Endothelial cell of umbilical vein (primary cell): Measurements from ENCODE around the gene POU2AF3.

ENCODE experiments used
- CTCF ChIP-seq, 2 donors: IDR thresholded peaks; 1 replicate in 1 of 2; 2 replicates in 1 of 2; pipeline ENCODE4 v1.5.1; 2011; ENCODE audit warnings: low read length in 2 of 2, mild to moderate bottlenecking in 2 of 2, moderate library complexity in 2 of 2, control low read depth in 1 of 2, inconsistent platforms in 1 of 2, low read depth in 1 of 2; ENCODE audit not compliant: insufficient read depth in 1 of 2; ENCODE audit errors: extremely low read depth in 1 of 2
- POLR2A ChIP-seq: IDR thresholded peaks from 2 replicates; pipeline ENCODE4 v1.6.1; 2012; ENCODE audit warnings: low read depth, mild to moderate bottlenecking, control low read depth, low read length

DNA sequence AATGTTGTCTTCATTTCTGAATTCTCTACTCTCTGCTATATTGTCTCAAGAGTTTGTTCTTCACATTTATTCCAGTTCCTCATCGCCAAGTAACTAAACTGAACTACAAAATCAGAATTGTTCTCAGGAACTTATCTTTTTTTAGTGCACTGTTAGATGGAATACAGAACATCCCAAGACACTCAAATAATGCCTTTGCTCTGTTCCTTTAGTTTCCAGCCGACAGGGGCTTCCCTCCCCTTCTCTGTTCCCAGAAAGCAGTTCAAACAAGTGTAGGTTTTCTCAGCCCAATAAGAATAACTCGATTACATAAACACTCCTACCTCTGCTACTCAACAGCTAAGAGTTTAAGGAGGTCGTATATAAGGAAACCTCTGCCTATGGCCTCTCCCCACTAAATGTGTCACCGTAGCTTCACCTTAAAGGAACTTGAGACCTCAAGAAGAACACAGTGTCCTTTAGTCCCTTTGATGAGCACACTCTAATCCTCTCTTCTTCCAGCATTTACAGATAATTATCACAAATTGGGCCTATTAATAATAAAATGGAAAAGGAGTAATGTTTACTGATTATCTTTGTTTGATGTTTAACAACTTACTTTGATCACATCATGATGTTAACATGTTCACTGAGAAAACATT is 6.9 kb downstream of the POU2AF3 start:
- TF ChIP-seq CTCF (IDR thresholded peaks at IDR 0.05; ENCODE audit: extremely low read depth in 1 of 2, insufficient read depth in 1 of 2, low read depth in 1 of 2, low read length in 2 of 2) (no peak), POLR2A (no peak)
